ENCODE data around the gene SPEM1. TPM values are rescaled to one million over a fixed set of nuclear protein-coding genes. Genes with fewer than 3 reads are reported as not detected.

SPEM1 gene
- total and polyA plus RNA-seq, 2 of the 13 experiments (the other 11 are each of a cell fraction or from before 2014, with no cell fraction given): not detected

GRCh38 chr17:7435676-7436555 is 15.8 kb downstream of the SPEM1 start (continued):
- TF ChIP-seq, protein P1, sequence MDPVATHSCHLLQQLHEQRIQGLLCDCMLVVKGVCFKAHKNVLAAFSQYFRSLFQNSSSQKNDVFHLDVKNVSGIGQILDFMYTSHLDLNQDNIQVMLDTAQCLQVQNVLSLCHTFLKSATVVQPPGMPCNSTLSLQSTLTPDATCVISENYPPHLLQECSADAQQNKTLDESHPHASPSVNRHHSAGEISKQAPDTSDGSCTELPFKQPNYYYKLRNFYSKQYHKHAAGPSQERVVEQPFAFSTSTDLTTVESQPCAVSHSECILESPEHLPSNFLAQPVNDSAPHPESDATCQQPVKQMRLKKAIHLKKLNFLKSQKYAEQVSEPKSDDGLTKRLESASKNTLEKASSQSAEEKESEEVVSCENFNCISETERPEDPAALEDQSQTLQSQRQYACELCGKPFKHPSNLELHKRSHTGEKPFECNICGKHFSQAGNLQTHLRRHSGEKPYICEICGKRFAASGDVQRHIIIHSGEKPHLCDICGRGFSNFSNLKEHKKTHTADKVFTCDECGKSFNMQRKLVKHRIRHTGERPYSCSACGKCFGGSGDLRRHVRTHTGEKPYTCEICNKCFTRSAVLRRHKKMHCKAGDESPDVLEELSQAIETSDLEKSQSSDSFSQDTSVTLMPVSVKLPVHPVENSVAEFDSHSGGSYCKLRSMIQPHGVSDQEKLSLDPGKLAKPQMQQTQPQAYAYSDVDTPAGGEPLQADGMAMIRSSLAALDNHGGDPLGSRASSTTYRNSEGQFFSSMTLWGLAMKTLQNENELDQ (CRISPR knock-in tag; IDR thresholded peaks at IDR 0.05; ENCODE audit: borderline replicate concordance): no peak
- TF ChIP-seq ZNF317 (CRISPR knock-in tag; IDR thresholded peaks at IDR 0.05): no peak
- no peak for TF ChIP-seq USF2 (IDR thresholded peaks at IDR 0.05; ENCODE audit: low read depth, low read length)
- no peak for TF ChIP-seq USF2 (CRISPR knock-in tag; IDR thresholded peaks at IDR 0.05; ENCODE audit: borderline replicate concordance)
- no peak for TF ChIP-seq ARNTL (CRISPR knock-in tag; IDR thresholded peaks at IDR 0.05)
- TF ChIP-seq SNAI1 (CRISPR knock-in tag; IDR thresholded peaks at IDR 0.05; ENCODE audit: borderline replicate concordance): no peak
- TF ChIP-seq ZNF879 (CRISPR knock-in tag; IDR thresholded peaks at IDR 0.05): no peak
- no peak for TF ChIP-seq MEIS1 (CRISPR knock-in tag; IDR thresholded peaks at IDR 0.05; ENCODE audit: borderline replicate concordance)
- TF ChIP-seq HNRNPLL (IDR thresholded peaks at IDR 0.05; ENCODE audit: low read depth, low read length, poor library complexity, severe bottlenecking): peak; percentile 95
- no peak for TF ChIP-seq KDM3A (CRISPR knock-in tag; IDR thresholded peaks at IDR 0.05; ENCODE audit: low read depth)
- peak; percentile 9; the same call in 1 of the 2 replicates for TF ChIP-seq NFKB2 (CRISPR knock-in tag; IDR thresholded peaks at IDR 0.05; ENCODE audit: borderline replicate concordance)
- TF ChIP-seq TARDBP (CRISPR knock-in tag; IDR thresholded peaks at IDR 0.05): no peak
- TF ChIP-seq MYPOP (CRISPR knock-in tag; IDR thresholded peaks at IDR 0.05): peak; percentile 63
- no peak for TF ChIP-seq ZFP1 (CRISPR knock-in tag; IDR thresholded peaks at IDR 0.05)
- no peak for TF ChIP-seq NR1H2 (CRISPR knock-in tag; IDR thresholded peaks at IDR 0.05; ENCODE audit: borderline replicate concordance, low read depth)
- no peak for TF ChIP-seq ZNF350 (CRISPR knock-in tag; IDR thresholded peaks at IDR 0.05; ENCODE audit: borderline replicate concordance, low read depth)
- no peak for TF ChIP-seq ISX (CRISPR knock-in tag; conservative IDR thresholded peaks at IDR 0.05)
- TF ChIP-seq ZNF580 (CRISPR knock-in tag; IDR thresholded peaks at IDR 0.05; ENCODE audit: borderline replicate concordance, low read depth): no peak
- no peak for TF ChIP-seq EP300 (IDR thresholded peaks at IDR 0.05; ENCODE audit: low read depth in 2 of 2, low read length in 2 of 2)
- no peak for TF ChIP-seq EP300 (CRISPR knock-in tag; IDR thresholded peaks at IDR 0.05; ENCODE audit: borderline replicate concordance)
- TF ChIP-seq ZMAT3 (CRISPR knock-in tag; conservative IDR thresholded peaks at IDR 0.05): 0 out of 2 replicates have a peak, but pooled peaks have one; percentile 52
